NK-92 (cell line): ENCODE data around the gene PPIL1.

Experiments used
- DNase-seq: peaks from one replicate; lab custom pipeline; 2025; ENCODE audit not compliant: unreplicated experiment; lab: John Stamatoyannopoulos, UW

The PPIL1 gene

DNA sequence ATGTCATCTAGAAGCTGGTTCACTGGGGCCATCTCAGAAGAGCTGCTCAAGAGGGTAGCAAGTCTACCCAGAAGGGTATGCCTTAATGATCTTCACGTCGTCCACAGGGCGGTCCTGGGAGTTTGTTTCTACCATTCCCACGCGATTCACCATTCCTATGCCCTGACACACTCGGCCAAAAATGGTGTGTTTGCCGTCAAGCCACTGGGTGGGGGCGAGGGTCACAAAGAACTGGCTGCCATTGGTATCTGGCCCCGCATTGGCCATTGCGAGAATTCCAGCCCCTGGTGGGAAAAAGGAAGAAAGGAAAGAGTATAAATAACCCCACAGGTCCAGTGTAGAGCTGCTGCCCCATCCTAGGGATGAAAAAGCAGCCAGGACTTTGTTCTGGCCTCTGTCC is 18.9 kb downstream of the PPIL1 start:
- DNase-seq, result no peak

DNA sequence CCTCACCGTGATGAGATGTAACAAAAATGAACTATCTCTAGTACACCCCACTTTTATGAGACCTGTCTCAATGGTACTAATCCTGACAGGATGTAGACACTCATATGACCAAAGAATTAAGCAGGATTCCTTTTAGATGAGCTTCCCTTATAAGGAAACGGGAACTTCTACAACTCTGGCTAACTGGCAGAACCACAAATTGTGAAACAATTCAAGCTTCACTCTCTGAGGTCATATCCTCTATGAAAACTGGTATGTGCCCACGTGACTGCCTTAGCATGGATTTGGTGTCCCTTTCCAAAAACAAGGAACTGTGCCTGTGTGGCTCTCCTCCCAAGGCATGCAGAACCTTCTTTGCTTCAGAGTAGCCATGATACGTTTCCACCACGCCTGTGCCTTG is 21.3 kb downstream of the PPIL1 start:
- no peak for DNase-seq

DNA sequence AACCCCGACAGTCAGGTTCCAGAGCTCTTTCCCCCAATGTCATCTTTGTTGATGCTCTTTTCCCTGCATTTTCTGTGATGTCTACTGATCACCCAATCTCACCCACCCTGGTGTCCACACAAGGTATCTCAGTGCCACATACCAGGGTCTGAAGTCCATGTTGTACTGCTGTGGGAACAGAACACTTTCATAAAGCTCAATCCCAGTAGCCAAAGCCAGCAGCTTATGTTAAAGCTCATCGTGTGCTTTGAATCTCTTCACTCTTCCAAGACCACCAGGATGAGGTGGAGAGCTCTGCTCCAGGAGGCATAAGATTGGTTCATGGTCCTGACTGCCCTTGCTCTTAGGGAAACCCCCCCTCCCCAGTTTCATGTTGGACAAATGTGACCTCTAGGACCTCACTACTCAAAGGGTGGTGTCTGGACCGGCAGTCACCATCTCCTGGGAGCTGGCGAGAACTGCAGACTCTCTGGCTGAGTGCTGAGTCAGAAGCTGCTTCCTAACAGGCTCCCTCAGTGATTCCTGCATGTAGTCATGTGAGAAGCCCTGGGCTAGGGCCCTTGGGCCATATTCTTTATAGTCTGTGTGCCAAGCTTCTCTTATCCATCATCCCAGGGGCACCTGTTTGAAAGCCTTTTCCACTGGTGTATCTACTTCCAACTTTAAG is 22.0 kb downstream of the PPIL1 start:
- DNase-seq, result no peak

DNA sequence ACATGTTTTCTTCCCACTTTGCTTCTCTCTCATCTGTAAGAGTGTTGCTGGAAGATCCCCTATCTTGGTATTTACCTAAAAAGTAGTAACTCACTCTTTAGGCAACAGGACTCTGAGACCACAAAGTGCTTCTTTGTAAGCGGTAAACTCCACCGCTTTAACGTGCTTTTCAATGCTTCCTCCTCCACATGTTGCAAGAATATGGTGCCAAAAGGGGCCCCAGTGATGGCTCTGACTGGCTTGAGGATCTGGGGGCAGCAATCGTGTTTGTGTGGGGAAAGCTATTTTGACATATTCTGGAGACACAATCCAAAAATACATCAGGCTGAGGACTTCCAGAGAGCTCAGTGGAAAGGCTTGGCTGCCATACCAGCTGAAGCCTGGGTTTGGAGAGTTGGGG is 23.0 kb downstream of the PPIL1 start:
- no peak for DNase-seq

DNA sequence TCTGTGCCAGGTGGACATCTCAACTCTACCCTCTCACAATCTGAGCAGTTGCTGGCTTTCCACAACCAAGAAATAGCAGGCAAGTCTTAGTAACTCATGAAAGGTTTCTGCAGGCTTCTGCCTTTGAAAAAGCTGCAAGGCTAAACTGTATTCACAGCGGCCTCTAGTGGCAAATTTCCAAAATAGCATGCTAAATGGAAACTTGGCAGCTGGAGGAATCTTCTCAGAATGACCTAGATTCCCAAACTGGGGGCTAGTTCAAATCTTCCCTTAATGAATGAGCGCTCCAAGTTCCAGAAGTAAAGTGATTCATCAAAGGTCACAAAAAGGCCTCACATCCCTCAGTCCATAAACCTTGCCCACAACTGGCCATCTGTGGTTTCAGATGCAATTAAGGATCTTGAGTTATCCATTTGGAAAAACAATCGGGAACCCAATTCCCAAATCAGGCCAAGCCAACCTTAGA is 23.4 kb downstream of the PPIL1 start:
- no peak for DNase-seq

DNA sequence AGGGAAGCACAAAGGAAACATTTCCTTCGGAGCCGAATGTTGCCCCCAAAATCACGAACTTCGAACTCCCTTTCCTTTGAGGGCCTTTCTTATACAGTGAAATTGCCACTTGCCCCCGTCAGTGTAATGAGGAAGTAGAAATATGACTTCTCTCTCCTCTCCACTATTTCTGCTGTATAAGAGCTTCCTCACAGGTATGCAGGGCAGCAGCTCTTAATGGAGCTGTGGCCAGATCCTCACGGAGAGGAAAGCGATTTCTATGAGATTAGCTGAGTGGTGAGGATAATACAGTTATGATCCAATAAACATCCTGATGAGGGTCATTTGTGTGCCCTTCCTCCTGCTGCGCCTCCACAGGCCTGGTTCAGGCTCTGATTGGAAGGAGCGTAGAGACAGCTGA is 24.6 kb downstream of the PPIL1 start:
- DNase-seq, result no peak

DNA sequence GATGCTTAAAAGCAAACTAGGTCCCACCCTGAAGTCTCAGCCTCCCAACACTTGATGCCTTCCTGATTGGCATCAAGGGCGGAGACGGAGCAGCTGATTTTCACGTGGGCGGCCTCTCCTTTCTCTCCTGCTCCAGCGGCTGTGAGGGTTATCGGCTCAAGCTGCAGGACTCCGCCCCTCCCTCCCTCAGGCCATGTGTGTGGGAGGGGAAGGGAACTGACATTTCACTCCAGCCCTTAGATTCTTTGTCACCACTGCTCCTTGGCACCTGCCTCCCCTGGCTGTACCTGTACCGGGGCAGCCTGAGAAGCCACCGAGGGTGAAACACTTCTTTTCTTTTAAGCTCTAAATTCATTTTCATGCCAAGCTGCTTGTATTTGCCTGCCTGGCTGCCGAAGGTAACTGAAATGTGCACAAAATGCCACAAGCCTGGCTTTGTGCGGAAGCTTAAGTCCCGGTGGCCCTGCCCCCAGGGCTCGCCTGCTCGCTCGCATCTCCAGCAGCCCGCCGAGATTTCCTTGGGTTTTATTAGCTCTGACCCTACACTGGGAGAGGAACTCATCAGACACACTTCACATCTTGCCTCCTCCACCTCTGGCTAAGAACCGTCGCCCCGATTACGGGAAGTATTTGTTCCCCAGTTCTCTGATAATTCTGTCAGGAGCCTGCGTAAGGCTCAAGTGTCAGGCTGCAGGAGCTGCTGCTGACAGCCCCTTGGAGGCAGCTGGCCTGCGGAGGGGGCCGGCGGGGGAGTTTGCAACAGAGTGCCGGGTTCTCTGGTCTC is 25.8 kb downstream of the PPIL1 start:
- DNase-seq, result no peak

DNA sequence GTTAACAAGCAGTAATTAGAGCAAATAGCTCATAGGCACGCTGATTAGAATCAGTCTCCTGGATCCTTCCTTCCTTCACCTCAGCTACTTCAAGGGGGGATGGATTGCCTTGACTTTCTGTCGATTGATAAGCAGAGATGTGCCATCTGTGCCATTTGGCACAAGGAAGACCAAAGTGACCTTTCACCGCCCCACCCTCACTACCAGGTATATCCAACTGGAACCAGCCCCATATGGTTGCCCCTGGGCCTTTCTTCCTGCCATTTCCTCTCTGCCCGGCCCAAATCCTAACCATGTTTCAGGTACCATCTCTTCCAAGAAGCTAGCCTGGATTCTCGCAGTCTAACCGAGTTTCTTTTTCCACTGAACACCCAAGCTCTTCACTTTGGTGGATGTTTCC is 26.6 kb downstream of the PPIL1 start:
- no peak for DNase-seq

DNA sequence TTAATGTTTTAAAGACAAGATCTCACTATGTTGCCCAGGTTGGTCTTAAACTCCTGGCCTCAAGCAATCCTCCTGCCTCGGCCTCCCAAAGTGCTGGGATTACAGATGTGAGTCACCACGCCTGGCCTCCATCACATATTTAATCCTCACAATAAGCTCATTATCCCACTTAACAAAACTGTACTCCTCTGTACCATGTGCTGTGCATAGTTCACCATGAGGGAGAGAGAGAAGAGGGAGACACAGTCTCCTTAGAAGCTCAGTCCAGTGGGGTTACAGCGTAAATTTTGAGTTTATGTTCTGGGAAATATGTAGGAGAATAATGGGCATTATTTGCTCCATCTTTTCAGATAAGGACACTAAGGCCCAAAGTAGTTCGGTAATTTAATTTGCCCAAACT is 27.5 kb downstream of the PPIL1 start:
- DNase-seq, result no peak

DNA sequence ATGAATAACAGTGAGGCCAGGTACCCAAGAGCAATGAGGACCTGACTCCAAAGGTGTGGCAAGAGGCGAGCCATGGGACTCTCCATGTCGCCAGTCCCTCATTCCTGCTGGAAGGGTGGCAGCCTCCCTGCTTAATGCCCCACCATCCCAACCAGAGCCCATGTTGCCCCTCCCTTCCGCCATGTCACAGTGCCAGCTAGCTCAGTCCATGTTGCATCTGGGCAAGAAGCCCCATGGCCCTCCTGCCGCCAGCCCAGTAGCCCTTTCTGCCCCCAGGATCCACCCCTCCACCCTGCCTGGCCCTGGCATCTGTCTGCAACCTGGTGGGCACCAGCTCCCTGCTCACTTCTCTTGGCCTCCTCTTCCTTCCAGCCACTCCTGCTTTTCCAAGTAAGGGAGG is 29.4 kb downstream of the PPIL1 start:
- DNase-seq, result no peak

DNA sequence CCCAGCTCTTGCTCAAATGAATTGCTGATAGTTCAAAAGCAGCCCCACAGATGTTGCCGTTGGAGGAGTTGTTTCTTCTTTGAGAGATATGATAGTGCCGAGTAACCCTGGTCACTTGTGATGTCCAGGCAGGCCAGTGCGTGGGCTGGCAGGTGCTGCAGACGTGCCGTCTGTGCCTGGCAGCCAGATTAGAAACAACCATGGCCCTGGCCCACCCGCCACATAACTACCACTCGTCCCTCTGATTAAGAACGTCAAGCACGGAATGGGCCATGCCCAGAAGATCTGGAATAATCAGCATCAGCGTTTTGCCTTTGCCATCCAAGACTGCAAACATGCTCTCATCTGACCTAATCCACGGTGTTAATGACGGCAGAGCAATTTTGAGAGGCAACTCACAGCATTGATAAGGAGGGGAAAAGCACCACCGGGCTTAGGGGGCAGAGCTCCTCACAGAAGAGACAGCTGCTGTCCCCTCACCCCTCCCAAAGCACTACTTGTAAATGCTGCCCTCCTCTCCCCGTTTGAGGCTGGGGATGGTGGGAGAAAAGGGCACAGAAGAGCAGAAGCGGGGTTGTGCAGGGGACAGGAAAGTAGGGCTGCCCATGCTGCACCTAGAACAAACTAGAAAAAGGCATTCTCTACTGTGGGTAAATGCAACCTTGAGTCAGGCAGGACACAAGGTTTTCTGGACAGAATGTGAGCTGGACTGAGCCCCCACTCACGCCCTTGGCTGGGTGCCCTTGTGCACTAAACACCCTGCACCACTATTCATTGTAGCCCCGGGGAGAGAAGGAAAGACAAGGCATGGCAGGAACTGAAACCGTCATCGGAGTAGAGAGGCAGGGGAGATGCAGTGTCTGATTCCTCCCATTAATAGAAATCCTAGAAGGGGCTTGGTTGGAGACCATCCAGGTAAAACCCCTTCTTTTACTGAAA is 30.1 kb downstream of the PPIL1 start:
- no peak for DNase-seq

DNA sequence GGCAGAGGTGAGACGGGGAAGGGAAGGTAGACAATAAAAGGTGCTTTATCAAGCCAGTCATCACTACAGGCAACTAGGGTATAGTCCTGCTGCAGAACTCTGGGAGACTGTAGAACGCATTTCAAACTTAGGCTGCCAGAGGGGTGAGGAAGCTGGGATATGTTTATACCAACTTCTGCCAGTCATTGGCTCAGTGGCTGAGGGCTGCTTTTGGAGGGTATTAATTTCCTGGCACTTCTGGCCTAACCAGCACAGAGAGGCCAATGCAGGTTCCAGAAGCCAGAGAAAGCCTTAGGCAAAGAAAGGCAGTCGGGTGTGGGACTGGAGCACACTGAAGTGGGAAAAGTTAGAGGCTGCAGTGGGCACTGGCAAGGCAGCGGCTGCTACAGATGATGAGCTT is 31.4 kb downstream of the PPIL1 start:
- DNase-seq, result no peak

DNA sequence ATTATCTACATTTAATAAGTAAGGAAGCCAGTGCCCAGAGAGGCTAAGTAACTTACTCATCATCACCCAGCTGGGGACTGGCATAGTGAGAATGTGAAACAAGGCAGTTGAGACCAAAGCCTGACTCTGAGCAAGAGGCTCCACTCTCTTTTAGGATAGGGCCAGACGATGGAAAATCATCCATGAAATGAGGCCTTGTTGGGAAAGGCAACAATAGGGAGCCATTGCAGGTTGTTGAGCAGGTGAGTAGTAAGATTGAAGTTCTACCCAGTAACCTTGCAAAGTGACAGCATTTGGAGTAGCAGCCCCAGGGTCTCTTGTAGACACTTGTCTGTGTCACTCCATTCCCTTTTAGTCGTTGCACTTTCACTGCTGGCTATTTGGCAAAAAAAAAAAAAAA is 32.8 kb downstream of the PPIL1 start:
- DNase-seq, result no peak

DNA sequence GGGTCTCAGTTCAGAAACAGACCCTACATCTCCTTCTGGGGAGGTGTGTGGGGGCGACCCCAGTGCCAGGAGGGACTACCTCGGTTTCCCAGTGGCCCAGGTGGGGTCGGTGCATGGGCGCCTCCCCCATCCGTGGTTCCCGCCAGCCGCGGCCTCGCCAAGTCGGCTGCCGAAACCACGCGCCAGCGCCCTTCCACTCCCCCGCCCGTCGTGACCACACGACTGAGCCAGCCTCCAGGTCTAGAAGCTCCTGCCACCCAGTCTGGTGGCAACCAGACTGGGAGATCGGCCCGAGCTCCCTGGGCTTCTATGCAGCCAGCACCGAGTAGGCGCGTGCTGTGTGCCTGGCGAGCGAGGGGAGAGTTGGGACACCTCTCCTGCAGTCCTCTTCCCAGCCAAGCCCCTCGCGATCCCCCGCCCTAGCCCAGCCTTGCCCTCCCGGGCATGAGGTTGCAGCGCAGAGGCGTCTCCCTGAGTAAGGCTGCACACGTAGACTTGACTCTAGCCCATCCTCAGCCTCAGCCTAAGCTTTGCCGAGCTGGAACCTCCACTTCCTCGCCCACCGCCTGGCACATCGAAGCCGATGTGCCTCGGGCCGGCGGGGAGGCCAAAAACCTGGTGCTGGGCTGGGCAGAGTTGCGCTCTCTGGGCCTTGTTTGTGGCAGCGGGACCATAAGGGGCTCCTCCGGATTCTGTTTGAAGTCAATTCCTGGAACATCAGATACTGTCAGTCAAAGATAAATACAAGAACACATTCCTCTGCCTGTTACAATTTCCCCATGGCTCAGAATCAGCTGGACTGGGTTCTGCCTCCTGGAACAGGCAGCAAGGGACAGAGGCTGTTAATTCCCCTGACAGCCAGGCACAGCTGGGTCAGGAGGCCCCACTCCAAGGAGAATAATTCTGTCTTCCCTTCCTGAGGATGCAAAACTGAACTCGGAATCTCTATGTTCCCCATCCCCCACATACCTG is 33.9 kb downstream of the PPIL1 start:
- DNase-seq, result no peak

DNA sequence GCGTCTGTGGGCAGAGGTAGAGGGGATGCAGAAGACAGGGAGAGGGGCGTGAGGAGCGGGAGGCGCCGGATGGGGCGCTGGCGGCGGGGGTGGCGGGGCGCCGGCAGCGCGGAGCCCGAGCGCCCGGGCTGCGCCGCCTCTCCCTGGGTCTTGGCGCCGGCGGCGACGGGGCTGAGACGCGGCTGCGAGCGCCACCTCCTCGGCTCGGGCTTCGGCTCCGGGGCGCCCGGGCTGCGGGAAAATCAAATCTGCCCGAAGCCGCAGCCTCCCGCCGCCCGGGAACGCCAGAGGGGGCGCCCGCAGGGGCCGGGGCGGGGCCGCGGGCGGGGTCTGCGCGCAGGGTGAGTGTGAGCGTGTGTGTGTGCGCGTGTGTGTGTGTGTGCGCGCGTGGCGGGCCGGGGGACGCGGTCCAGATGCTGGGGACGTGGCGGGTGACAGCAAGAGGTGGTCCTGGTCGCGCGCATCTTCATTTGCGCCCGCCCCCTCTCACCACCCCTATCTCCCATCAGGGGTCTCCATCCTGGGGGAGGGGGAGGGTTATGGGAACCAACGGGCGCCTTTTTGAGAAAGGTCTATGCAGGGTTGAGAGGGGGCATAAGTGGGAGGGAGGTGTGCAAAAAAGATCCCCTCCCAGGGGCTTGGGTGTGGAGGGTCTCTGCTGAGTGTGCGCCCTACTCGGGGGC is 34.7 kb downstream of the PPIL1 start:
- no peak for DNase-seq

DNA sequence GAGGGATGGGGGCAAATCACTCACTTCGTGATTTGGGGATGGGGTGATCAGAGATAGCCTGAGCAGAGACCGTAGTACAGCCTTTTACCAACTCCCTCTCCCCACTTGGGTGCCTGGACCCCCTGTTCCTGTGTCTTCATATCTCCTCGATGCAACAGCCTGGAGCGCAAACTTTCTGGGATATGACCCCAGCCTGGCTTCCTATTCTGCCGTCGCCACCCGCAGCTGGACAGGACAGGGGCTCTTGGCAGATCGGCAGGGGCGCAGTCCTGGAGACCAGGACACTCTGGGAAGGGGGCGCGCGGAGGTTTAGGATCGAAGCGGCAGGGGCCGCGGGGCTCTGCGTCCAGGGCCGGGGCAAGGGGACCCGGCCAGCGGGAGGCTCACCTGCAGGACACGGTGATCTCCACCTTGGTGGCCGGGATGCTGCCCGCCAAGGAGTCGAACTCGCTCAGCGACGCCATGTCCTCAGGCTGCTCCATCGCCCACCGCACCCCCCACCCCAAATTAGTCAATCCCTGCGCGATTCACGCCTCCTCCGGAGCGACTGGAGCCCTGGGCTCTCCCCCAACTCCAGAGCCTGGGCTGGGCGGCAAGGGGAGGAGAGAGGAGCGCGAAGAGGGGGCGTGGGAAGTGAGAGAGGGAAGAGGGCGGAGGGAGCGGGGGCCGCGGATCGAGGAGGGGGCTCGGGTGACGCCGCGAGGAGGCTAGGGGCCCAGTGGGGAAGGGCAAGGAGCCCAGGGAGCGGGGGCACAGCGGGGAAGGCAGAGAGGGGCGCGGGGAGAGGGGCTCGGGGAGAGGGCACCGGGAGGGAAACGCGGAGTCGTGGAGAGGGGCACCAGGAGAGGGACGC is 35.5 kb downstream of the PPIL1 start, which contains the start of gene CPNE5:
TSS of gene CPNE5 (minus strand) at position 549 of the 853 bp plus-strand sequence. CDS start at position 482, 67 bp downstream.
- DNase-seq, result no peak

DNA sequence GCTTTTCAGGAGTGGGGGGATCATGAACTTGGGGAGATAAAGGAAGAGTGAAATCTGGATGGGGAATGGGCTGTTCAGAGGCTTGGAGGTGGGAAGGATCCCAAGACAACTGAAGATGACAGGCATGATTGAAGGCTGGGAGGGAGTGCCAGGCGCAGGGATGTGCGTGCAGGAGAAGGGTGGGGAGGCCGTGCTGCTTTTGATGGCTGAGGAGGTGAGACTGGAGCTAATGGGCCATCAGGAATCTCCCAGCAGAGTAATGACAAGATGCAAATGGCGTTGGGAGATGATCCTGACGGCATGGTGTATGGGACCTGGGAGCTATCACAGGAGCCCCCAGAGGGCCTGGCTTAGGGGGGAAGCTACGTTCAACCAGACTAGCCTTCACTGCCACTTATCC is 36.9 kb downstream of the PPIL1 start:
- no peak for DNase-seq

DNA sequence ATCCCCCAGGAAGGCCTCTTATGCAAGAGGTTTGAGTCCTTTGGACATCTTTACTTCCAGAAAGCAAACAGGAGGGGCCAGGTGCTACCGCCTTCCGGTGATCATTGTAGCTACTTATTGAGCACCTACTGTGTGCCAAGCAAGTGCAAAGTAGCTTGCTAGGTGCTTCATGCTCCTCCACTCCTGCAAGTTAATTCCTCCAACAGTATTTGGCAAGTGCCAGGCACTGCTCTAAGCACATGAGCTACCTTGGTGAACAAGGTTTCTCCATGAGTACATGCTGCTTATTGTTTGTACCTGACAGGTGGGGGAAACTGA is 37.6 kb downstream of the PPIL1 start:
- DNase-seq, result no peak
